ENCODE results near the gene TXNRD1.

TXNRD1 gene

DNA sequence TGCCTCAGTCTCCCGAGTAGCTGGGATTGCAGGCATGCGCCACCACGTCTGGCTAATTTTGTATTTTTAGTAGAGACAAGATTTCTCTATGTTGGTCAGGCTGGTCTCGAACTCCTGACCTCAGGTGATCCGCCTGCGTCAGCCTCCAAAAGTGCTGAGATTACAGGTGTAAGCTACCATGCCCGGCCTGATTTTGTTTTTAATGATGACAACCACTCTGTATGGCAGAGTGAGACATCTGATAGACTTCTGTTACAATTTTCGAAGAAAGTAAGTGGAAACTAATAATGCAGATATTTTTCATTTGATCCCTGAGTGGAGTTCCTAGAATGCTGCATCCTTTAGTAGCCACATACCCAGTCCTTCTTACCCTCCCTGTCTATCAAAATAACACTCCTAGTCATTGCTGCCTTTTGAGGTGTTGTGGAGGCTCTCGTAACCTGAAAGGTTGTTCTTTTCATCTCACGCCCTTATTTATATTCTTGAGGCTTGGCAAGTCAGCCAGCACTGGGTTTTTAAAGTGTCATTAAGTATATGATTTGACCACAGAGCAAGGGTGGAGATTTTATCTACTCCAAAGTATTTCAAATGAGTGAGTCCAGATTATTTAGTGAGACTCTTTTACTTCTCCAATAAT is 82.0 kb downstream of the TXNRD1 start:
- H3K27ac ChIP-seq (replicated peaks), result no peak overlapping the region
- no peaks in the 10 kb centered on the region for H3K27me3 ChIP-seq (ENCODE audit: insufficient read depth, poor library complexity, severe bottlenecking)
- TF ChIP-seq POLR2AphosphoS5 (IDR thresholded peaks at IDR 0.05; ENCODE audit: low read depth) (no peak), SPI1 (IDR thresholded peaks at IDR 0.05; ENCODE audit: borderline replicate concordance, low read depth) (no peak), GABPA (IDR thresholded peaks at IDR 0.05; ENCODE audit: low read depth) (no peak)
- TF ChIP-seq, protein P1, sequence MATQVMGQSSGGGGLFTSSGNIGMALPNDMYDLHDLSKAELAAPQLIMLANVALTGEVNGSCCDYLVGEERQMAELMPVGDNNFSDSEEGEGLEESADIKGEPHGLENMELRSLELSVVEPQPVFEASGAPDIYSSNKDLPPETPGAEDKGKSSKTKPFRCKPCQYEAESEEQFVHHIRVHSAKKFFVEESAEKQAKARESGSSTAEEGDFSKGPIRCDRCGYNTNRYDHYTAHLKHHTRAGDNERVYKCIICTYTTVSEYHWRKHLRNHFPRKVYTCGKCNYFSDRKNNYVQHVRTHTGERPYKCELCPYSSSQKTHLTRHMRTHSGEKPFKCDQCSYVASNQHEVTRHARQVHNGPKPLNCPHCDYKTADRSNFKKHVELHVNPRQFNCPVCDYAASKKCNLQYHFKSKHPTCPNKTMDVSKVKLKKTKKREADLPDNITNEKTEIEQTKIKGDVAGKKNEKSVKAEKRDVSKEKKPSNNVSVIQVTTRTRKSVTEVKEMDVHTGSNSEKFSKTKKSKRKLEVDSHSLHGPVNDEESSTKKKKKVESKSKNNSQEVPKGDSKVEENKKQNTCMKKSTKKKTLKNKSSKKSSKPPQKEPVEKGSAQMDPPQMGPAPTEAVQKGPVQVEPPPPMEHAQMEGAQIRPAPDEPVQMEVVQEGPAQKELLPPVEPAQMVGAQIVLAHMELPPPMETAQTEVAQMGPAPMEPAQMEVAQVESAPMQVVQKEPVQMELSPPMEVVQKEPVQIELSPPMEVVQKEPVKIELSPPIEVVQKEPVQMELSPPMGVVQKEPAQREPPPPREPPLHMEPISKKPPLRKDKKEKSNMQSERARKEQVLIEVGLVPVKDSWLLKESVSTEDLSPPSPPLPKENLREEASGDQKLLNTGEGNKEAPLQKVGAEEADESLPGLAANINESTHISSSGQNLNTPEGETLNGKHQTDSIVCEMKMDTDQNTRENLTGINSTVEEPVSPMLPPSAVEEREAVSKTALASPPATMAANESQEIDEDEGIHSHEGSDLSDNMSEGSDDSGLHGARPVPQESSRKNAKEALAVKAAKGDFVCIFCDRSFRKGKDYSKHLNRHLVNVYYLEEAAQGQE (IDR thresholded peaks at IDR 0.05; ENCODE audit: insufficient replicate concordance, low read depth), result no peak
- TF ChIP-seq, protein P2, sequence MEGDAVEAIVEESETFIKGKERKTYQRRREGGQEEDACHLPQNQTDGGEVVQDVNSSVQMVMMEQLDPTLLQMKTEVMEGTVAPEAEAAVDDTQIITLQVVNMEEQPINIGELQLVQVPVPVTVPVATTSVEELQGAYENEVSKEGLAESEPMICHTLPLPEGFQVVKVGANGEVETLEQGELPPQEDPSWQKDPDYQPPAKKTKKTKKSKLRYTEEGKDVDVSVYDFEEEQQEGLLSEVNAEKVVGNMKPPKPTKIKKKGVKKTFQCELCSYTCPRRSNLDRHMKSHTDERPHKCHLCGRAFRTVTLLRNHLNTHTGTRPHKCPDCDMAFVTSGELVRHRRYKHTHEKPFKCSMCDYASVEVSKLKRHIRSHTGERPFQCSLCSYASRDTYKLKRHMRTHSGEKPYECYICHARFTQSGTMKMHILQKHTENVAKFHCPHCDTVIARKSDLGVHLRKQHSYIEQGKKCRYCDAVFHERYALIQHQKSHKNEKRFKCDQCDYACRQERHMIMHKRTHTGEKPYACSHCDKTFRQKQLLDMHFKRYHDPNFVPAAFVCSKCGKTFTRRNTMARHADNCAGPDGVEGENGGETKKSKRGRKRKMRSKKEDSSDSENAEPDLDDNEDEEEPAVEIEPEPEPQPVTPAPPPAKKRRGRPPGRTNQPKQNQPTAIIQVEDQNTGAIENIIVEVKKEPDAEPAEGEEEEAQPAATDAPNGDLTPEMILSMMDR (IDR thresholded peaks at IDR 0.05; ENCODE audit: insufficient read depth, low read length), result no peak
- no peak for DNase-seq (ENCODE audit: low read depth in 1 of 2, low spot score in 1 of 2)
- no peak overlapping the region for H3K4me3 ChIP-seq (replicated peaks; ENCODE audit: insufficient read depth, low read length)

DNA sequence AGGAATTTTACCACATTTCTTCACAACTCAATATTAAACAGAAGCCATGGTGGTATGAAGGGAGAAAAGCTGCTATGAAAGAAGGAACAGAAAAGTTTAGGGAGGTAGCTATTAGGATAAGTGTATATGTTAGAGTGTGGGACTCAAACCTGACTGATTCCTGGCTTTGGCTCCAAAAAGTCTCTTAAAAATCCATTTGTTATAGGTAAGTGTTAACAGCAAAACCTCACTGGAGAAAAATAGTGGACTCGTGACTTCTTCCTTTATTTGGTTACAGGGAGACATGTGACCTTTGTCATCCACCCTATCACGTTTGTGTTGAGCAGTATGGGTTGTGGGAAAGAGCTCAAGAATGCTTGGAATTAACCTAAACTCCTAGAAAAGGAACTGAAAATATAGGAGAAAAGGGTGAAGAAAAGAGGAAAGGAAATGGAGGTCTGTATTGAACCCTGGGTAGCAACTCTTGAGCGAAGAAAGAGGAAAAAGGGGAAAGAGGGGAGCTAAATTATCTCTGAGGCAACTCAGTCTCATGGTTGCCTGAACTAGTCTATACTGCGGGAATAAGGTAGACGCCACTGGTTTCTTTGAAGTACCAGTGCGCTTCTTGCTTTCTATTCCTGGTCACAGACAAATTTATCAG is 84.4 kb downstream of the TXNRD1 start:
- H3K27ac ChIP-seq (replicated peaks), result no peak overlapping the region
- no peak overlapping the region for H3K4me3 ChIP-seq (replicated peaks; ENCODE audit: insufficient read depth, low read length)
- H3K27me3 ChIP-seq (ENCODE audit: insufficient read depth, poor library complexity, severe bottlenecking), result no peaks in the 10 kb centered on the region
- DNase-seq (ENCODE audit: low read depth in 1 of 2, low spot score in 1 of 2), result no peak
- TF ChIP-seq GABPA (IDR thresholded peaks at IDR 0.05; ENCODE audit: low read depth), result no peak
- TF ChIP-seq, protein P1 (IDR thresholded peaks at IDR 0.05; ENCODE audit: insufficient replicate concordance, low read depth), result no peak

DNA sequence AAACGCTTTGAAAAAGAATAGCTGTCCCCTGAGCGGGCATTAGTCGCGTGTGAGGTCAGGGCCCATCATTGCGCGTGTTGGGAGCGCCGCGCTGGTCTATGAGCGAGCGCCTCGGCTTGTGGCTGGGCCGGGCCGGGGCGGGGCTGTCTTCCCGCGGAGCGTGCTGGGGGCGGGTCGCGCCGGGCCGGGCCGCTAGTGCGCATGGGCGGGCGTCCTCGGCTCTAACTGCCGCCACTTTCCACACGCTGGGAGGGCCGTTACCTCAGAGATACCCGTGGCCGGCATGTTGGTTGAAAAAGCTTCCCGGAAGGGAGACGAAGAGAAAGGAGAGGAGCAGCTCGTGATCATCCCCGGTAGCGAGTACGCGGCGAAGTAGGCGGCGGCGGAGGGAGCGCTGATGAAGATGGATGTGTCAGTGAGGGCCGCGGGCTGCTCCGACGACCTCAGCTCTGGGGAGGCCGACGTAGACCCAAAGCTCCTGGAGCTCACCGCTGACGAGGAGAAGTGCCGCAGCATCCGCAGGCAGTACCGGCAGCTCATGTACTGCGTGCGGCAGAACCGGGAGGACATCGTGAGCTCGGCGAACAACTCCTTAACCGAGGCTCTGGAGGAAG is 88.1 kb downstream of the TXNRD1 start, which contains the start of gene EID3:
Gene EID3 (plus strand): TSS at position 202 of the 614 bp plus-strand sequence. CDS start 196 bp downstream, at position 398.
- Histone ChIP-seq H3K27ac (replicated peaks) (no peak within 1 kb of the TSS), H3K27me3 (ENCODE audit: insufficient read depth, poor library complexity, severe bottlenecking) (no peaks in the 10 kb centered on the region), H3K4me3 (replicated peaks; ENCODE audit: insufficient read depth, low read length) (no peak within 1 kb of the TSS)
- TF ChIP-seq POLR2AphosphoS5 (IDR thresholded peaks at IDR 0.05; ENCODE audit: low read depth) (no peak), GABPA (IDR thresholded peaks at IDR 0.05; ENCODE audit: low read depth) (no peak), SPI1 (IDR thresholded peaks at IDR 0.05; ENCODE audit: borderline replicate concordance, low read depth) (no peak)
- TF ChIP-seq, protein P2 (IDR thresholded peaks at IDR 0.05; ENCODE audit: insufficient read depth, low read length), result no peak
- TF ChIP-seq, protein P1 (IDR thresholded peaks at IDR 0.05; ENCODE audit: insufficient replicate concordance, low read depth), result no peak
- DNase-seq (ENCODE audit: low read depth in 1 of 2, low spot score in 1 of 2), result no peak

Measured in HL-60 (cell line).